ENCODE data around the gene ASB11.
"Not testable (repeated sequence)": the region's sequence is repeated elsewhere in the genome, so short reads cannot be mapped to it uniquely, and the experiment has no call there.

ASB11 gene

DNA sequence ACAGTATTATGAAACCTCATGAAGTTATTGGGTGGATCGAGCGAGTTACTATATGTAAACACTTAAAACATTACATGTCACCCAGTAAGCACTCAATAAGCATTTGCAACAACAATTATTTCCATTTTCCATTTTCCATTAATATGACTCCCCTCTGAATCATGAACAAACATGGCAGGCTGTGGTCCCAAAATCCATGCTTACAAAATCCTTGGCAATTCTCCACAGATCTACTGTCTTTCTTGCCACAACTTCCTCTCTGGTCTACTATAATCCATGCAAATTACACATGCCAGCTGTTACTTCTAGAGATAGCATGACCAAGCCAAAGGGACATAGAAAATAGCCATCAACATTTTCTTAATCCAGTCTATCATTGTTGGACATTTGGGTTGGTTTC lies 22.0 kb downstream of the ASB11 start:
- Mint-ChIP-seq H3K36me3 (ENCODE audit: low read depth) (no peaks in the 10 kb centered on the region), H3K4me1 (no peaks in the 10 kb centered on the region), H3K9me3 (peaks cover 7% of the 10 kb centered on the region), H3K27me3 (ENCODE audit: low read depth, poor library complexity) (peaks cover 3% of the 10 kb centered on the region), H3K27ac (no peak overlapping the region), H3K4me3 (no peak overlapping the region)
- DNase-seq = no peak
- TF ChIP-seq, protein P1, sequence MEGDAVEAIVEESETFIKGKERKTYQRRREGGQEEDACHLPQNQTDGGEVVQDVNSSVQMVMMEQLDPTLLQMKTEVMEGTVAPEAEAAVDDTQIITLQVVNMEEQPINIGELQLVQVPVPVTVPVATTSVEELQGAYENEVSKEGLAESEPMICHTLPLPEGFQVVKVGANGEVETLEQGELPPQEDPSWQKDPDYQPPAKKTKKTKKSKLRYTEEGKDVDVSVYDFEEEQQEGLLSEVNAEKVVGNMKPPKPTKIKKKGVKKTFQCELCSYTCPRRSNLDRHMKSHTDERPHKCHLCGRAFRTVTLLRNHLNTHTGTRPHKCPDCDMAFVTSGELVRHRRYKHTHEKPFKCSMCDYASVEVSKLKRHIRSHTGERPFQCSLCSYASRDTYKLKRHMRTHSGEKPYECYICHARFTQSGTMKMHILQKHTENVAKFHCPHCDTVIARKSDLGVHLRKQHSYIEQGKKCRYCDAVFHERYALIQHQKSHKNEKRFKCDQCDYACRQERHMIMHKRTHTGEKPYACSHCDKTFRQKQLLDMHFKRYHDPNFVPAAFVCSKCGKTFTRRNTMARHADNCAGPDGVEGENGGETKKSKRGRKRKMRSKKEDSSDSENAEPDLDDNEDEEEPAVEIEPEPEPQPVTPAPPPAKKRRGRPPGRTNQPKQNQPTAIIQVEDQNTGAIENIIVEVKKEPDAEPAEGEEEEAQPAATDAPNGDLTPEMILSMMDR (IDR thresholded peaks at IDR 0.05) = no peak

DNA sequence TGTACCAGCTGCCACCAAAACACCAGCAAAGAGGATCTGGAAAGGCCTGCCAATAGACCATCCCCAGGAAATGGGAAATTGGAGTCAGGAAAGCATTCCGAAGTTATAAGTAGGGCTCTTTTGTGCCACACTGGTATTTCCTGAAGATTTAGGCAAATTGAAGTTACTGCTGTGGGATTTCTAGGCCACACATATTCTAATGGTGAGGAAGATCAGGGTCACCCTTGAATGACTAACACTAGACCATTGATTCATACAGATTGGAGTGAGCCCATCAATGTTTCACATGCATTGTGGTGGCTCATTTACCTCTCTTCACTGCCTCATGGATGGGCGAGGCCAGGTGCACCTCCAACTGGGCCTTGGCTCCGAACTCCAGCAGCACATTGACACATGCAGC lies 22.6 kb downstream of the ASB11 start:
- Mint-ChIP-seq H3K4me1 (no peaks in the 10 kb centered on the region), H3K9me3 (peaks cover 7% of the 10 kb centered on the region), H3K27ac (no peak overlapping the region), H3K27me3 (ENCODE audit: low read depth, poor library complexity) (no peaks in the 10 kb centered on the region), H3K36me3 (ENCODE audit: low read depth) (no peaks in the 10 kb centered on the region), H3K4me3 (no peak overlapping the region)
- TF ChIP-seq, protein P1 (IDR thresholded peaks at IDR 0.05) = no peak
- DNase-seq = no peak

DNA sequence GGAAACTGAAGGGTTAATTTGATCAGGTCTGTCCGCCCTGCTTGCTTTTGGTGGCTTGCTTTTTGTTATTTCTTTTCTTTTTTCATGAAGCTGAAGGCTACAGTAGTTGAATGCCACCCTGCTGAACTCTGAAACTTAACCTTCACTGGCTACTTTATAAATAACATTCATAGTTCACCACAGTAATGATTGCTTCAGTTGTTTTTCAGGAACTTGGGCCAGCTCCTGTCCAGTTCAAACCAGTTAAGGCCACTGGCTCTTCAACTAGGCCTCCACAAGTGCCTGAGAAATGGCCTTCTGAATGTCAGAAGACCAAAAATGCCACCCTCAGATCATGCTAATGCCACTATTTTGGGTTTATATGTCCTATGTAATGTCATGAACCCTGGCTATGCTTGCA lies 37.8 kb downstream of the ASB11 start:
- Mint-ChIP-seq H3K36me3 (ENCODE audit: low read depth) (no peaks in the 10 kb centered on the region), H3K9me3 (peaks cover 34% of the 10 kb centered on the region), H3K4me1 (no peaks in the 10 kb centered on the region), H3K4me3 (no peak overlapping the region), H3K27me3 (ENCODE audit: low read depth, poor library complexity) (no peaks in the 10 kb centered on the region), H3K27ac (no peak overlapping the region)
- no peak for DNase-seq
- TF ChIP-seq, protein P1 (IDR thresholded peaks at IDR 0.05) = no peak

DNA sequence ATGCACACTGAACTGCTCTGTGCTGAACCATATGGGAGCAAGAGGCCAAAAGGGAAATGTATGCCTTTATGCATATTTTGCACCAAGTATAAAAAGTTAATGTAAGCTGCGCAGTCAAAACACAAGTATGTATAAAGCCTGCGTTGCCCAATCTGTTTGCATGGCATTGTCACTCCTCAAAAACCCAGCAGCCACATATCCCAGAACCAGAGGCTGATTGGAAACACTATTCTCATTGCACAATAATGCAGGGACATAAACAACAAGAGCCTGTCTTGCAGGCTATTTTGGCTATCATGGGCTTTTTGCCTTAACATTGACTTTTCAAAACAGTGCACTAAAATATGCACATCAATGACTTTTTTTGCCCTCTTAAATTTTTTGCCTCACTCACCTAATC lies 40.5 kb downstream of the ASB11 start:
- DNase-seq = no peak
- no peaks in the 10 kb centered on the region for H3K27me3 Mint-ChIP-seq (ENCODE audit: low read depth, poor library complexity)
- H3K4me3 Mint-ChIP-seq = no peak overlapping the region
- TF ChIP-seq, protein P1 (IDR thresholded peaks at IDR 0.05) = no peak
- H3K36me3 Mint-ChIP-seq (ENCODE audit: low read depth) = no peaks in the 10 kb centered on the region
- H3K4me1 Mint-ChIP-seq = peaks cover 5% of the 10 kb centered on the region
- H3K27ac Mint-ChIP-seq = no peak overlapping the region
- peaks cover 23% of the 10 kb centered on the region for H3K9me3 Mint-ChIP-seq

DNA sequence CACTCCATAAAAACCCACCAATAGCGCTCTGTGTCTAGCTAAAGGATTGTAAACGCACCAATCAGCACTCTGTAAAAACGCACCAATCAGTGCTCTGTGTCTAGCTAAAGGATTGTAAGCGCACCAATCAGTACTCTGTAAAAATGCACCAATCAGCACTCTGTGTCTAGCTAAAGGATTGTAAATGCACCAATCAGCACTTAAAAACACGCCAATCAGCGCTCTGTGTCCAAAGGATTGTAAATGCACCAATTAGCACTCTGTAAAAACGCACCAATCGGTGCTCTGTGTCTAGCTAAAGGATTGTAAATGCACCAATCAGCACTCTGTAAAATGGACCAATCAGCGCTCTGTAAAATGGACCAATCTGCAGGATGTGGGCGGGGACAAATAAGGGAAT lies 42.2 kb downstream of the ASB11 start:
- not testable (repeated sequence) for H3K4me3 Mint-ChIP-seq; DNase-seq; H3K36me3 Mint-ChIP-seq (ENCODE audit: low read depth); H3K27ac Mint-ChIP-seq; H3K27me3 Mint-ChIP-seq (ENCODE audit: low read depth, poor library complexity)
- H3K9me3 Mint-ChIP-seq = peaks cover 15% of the 10 kb centered on the region
- peaks cover 10% of the 10 kb centered on the region for H3K4me1 Mint-ChIP-seq

DNA sequence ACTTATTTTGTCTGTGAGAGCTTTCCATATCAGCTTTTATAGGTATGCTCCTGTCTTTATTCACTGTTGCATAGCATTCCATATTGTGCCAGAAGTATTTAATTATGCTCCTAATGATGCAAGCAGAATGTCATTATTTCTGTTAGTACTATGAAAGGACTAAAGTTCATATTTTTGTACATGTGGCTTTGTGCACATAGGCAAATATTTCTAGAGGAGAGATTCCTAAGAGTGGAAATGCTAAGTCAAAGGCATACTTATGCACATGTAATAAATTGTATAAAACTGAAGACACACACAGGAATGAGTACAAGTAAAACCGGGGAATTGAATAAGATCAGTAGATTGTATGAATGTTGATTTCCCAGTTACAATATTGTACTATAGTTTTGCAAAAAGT lies 43.7 kb downstream of the ASB11 start:
- peaks cover 10% of the 10 kb centered on the region for H3K4me1 Mint-ChIP-seq
- H3K27ac Mint-ChIP-seq = no peak overlapping the region
- TF ChIP-seq, protein P1 (IDR thresholded peaks at IDR 0.05) = no peak
- H3K4me3 Mint-ChIP-seq = no peak overlapping the region
- H3K9me3 Mint-ChIP-seq = peaks cover 15% of the 10 kb centered on the region
- DNase-seq = no peak
- no peaks in the 10 kb centered on the region for H3K36me3 Mint-ChIP-seq (ENCODE audit: low read depth)
- H3K27me3 Mint-ChIP-seq (ENCODE audit: low read depth, poor library complexity) = no peaks in the 10 kb centered on the region

Measured in nephron progenitor cell (in vitro differentiated cells).